HG02943 (cell line): ENCODE measurements around the gene ABRAXAS1.

ENCODE experiments used
- ATAC-seq: cut with Tn5 transposase; IDR thresholded peaks from one replicate; pipeline ENCODE4 v1.9.1; 2021; ENCODE audit warnings: mild to moderate bottlenecking, low read depth, moderate library complexity; ENCODE audit not compliant: unreplicated experiment

The ABRAXAS1 gene

DNA sequence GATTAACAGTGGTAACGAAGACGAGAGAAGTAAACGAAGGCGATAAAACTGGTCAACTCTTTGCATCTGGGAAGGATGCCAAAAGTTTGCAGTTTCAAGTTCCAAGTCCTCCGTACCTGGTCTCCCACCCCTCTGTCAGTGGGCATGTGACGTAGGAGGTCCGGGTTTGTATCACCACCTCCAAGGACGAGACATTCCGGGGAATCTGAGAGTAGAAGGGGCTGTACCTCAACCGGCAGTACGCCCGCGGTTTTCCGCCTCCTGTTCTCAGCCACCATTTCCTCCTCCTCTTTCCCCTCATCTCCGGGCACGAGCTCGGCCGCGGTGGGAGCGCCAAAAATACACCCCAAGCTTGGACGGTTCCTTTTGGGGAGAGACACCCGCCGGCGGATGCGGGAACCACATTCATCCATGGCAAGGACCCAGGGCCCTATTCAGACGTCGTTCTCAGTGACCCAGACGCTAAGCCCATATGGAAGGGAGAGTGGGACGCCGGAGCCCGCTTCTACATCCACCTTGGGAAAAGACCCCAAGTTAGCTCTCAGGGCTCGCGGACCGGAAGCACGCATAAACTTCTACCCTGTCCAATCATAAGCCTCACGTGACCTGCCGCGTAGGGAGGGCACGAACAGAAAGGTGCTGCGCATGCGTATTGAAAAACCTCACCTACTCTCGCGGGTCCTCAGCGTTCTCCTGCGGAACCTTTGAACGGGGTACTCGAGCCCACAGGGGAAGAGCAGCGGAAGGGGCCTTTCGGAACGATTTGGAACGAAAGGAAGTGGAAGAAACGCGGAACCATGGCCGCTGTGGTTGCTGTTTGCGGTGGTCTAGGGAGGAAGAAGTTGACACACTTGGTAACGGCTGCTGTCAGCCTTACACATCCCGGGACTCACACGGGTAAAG lies 29.4 kb downstream of the ABRAXAS1 start, which contains the start of the genes HELQ and MRPS18C:
Gene HELQ (minus strand): TSS at position 543 of the 903 bp plus-strand sequence. CDS start 130 bp downstream, at position 413.
Gene MRPS18C (plus strand): TSS at position 778 of the 903 bp plus-strand sequence. CDS start 20 bp downstream, at position 798.
- peak; percentile 94 for ATAC-seq

DNA sequence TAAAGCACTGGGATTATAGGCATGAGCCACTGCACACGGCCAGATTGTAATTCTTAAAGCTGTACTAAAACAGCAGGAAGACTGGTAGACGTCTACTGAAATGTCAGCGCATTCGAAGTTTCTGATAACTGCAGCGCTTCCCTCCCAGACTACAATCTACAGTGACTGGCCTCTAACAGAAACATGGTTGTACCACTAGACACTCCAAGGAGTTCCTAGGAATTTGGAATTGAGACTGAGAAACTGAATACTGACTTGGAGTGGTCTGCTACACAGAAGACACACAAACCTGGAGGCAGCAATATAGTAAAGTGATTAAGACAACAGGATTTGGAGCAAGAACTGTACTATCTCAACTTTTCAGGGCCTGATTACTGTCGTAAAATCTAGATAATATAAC lies 30.2 kb downstream of the ABRAXAS1 start:
- no peak for ATAC-seq

DNA sequence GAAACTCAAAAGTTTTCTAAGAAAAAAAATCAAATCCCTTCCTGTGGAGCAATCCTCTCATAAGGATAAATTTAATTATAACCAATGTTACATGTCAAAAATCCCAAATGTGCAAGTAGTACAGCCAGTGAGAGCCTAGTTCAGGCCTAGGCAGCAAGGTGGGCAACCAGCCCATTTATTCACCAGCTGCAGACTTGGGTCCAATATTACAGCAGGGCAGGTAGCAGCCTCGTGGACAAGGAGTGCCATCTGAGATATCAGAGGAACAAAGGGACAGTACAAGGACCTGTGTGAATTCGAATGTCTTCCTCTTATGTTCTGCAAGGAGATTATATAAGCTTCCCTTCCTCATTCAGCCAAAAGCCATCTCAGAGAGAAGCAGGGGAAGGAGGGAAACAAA lies 35.9 kb downstream of the ABRAXAS1 start:
- no peak for ATAC-seq

DNA sequence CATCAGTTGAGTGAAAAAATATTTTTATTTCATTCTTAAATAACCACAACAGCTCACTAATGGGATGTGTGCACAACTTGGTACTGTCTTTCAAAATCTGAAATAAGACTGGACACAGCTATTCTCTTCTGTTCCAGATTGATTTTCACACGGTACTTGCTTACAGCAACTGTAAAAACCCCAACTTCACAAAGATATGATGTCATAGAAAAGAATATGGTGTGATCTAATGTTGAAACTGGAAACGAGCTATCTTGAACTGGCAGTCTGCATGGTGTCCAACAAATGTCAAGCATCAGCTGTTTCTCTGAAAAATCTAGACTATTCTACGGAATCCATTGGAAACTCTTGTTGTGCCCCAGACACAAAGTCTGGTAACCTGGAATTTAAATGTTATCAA lies 44.0 kb downstream of the ABRAXAS1 start:
- no peak for ATAC-seq

DNA sequence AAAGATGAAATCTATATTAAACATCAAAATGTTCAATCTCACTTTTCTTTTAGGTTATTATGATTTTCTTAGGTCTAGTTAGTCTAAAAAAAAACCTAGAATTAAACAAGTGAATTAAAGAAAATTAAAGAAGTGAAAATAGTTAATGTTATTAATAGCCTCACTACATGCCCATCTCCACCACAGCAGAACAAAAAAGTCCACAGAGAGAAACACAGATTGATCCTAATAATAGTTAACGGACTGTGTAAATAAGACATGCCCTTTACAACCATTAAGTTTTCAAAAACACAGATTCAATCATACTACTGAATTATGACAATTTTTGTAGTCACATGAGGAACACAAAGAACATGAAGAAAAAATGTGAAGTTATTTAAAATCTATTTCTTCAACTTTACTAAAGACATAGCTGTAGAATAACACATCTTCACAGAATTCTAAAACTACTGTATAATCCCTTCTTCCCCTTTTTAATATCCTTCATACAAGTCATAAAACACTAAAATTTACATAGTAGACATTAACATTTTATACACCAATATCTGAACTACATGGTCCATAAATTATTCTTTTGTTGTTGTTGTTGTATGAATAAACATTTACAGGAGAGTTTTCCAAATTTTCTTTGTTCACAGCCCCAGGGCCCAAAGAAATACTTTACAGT lies 44.6 kb downstream of the ABRAXAS1 start:
- ATAC-seq = no peak

DNA sequence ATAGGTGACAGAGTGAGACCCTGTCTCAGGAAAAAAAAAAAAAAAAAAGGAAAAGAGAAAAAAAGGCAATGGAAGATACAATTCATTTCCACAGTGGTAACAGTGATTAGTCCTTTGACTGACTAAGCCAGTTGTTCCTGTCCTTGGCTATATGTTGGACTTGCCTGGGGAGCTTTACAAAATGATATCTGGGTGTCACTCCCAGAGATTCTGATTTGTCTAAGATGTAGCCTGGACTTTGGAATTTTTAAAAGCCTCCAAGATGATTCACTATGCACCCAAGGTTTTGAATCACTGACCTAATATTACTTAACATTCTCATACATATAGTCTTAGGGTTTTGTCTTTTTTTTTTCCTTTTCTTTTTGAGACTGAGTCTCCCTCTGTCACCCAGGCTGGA lies 46.2 kb downstream of the ABRAXAS1 start:
- no peak for ATAC-seq

DNA sequence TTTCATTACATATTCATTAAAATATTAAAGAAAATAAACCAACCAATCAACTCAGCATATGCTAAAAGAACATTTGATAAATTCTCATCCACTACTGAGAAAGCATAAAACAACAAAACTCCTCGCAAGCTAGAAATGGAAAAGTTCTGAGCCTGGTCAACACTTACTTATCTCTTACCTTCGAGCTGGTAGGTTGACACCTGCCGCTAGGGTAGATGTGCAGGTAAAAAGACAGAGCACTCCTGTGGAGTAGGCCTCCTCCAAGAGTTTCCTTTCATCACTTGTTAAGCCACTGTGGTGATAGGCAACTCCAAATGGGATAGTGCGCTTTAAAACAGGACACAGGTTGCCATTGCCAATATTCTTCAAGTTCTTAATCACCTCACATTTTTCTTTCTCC lies 48.2 kb downstream of the ABRAXAS1 start:
- ATAC-seq = no peak

DNA sequence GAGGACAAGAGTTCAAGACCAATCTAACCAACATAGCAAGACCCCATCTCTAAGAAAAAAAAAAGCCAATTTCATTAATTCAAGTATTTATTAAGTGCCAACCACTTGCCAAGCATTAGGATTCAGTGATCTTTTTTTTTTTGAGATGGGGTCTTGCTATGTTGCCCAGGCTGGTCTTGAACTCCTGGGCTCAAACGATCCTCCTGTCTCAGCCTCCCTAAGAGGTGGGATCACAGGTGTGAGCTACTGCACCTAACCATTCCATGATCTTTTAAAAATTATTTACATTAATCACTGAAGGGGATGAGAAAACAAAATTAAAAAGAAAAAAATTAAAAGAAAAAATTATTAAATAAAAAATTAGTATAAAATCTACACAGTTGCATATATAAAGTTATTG lies 53.7 kb downstream of the ABRAXAS1 start:
- no peak for ATAC-seq

DNA sequence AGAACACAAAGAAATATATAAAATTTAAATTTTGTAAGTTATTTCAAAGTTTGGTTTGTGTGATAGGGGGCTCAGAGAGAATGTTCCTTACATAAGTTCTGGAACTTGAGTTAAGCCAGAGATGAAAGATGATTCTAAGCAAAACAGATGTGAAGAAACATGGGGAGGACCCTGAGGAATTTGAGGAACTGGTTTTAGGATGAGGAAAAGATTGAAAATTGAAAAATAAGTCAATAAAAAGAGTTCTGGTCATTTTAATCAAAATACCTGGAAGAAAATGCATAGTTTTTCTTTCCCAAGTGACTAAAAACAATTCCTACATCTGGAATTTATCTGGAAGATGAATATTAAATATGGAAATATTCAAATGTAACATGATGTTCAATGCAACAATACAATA lies 66.7 kb downstream of the ABRAXAS1 start:
- no peak for ATAC-seq

DNA sequence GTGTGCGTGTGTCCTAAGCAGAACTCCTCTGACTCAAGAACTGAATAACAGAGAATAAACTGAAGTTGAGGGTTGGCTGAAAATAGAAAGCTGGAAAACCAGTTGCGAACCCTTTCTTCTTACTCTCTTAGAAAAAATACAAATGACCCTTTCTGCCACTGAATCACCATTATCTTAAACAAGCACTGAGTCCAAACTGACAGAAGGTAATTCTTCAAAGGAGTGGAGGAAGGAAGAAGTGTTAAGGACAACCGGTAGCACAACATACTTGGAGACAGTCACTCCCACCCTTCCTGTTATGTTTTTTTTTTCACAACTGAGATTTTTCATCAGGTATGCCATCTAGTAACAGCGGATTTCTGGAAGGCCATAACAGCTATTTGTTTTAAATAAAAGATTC lies 67.3 kb downstream of the ABRAXAS1 start:
- no peak for ATAC-seq

DNA sequence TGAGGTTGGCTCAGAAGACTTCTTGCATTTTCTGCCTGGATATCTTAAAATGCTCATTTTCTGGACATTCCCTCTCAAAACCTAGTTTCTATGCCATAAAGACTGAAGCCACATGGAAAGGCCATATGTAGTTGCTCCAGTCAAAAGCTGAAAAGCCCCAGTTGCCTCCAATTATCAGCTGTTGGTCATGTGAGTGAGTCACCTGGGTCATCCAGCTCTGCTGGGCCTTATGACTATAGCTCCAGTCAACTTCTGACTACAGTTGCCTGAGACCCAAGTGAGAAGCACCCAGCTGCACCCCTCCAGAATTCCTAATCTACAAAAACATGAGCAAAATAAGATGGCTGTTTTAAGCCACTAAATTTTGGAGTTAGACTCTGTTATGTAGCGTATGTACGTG lies 71.2 kb downstream of the ABRAXAS1 start:
- ATAC-seq = no peak
